Amniotic stem cell (primary cell): ENCODE data around the gene PAEP.
"Not testable (repeated sequence)": the region's sequence is repeated elsewhere in the genome, so short reads cannot be mapped to it uniquely, and the experiment has no call there.

Experiments used
- DNase-seq: peaks from one replicate; lab custom pipeline; 2025; lab: John Stamatoyannopoulos, UW

PAEP gene

GRCh38 chr9:135526089-135526729 is 35.3 kb upstream of the PAEP start:
- DNase-seq = no peak

GRCh38 chr9:135526730-135527571 is 34.6 kb upstream of the PAEP start:
- no peak for DNase-seq

GRCh38 chr9:135528842-135529435 is 32.6 kb upstream of the PAEP start:
- not testable (repeated sequence) for DNase-seq

- DNase-seq = no peak
These were observed 31.4 kb upstream of the PAEP start for GRCh38 chr9:135530146-135530545.

GRCh38 chr9:135531096-135531495 is 30.5 kb upstream of the PAEP start:
- no peak for DNase-seq

GRCh38 chr9:135533113-135533512 is 28.4 kb upstream of the PAEP start:
- no peak for DNase-seq

- no peak for DNase-seq
These were observed 27.9 kb upstream of the PAEP start for GRCh38 chr9:135533674-135534073.

GRCh38 chr9:135534192-135534711 is 27.3 kb upstream of the PAEP start:
- DNase-seq = not testable (repeated sequence)

- not testable (repeated sequence) for DNase-seq
These were observed 26.7 kb upstream of the PAEP start for GRCh38 chr9:135534826-135535225.

- not testable (repeated sequence) for DNase-seq
These were observed 25.9 kb upstream of the PAEP start for GRCh38 chr9:135535631-135536030.

- no peak for DNase-seq
These were observed 25.3 kb upstream of the PAEP start for GRCh38 chr9:135536216-135536615.

- not testable (repeated sequence) for DNase-seq
These were observed 18.2 kb upstream of the PAEP start for GRCh38 chr9:135543262-135543894.

GRCh38 chr9:135544981-135545635 is 16.4 kb upstream of the PAEP start:
- DNase-seq = no peak

- DNase-seq = not testable (repeated sequence)
These were observed 15.8 kb upstream of the PAEP start, which contains the start of gene OBP2A for GRCh38 chr9:135545646-135546176. Gene OBP2A (plus strand): TSS chr9:135546126. CDS start chr9:135546181, 55 bp downstream.

GRCh38 chr9:135546792-135547617 is 14.6 kb upstream of the PAEP start:
- DNase-seq = not testable (repeated sequence)

- no peak for DNase-seq
These were observed 13.5 kb upstream of the PAEP start for GRCh38 chr9:135547756-135548736.

GRCh38 chr9:135549478-135550343 is 11.8 kb upstream of the PAEP start:
- DNase-seq = not testable (repeated sequence)

GRCh38 chr9:135550344-135550918 is 11.1 kb upstream of the PAEP start:
- DNase-seq = no peak
